HG03095 (cell line): Measurements from ENCODE around the gene FEZF1.
"Not testable (repeated sequence)": the region's sequence is repeated elsewhere in the genome, so short reads cannot be mapped to it uniquely, and the experiment has no call there.

Experiments
- ATAC-seq: cut with Tn5 transposase; IDR thresholded peaks from one replicate; pipeline ENCODE4 v1.9.1; 2021; ENCODE audit warnings: moderate library complexity; ENCODE audit not compliant: unreplicated experiment

FEZF1 gene

GRCh38 chr7:122309421-122309820 lies 4.9 kb upstream of the FEZF1 start:
- no peak for ATAC-seq

- ATAC-seq = no peak
These were observed 2.7 kb upstream of the FEZF1 start for GRCh38 chr7:122307228-122307621.

- ATAC-seq = no peak
These were observed 2.0 kb upstream of the FEZF1 start for GRCh38 chr7:122306320-122307227.

GRCh38 chr7:122305475-122306319 lies 1.1 kb upstream of the FEZF1 start:
- ATAC-seq = no peak

- no peak for ATAC-seq
These were observed 459 bp upstream of the FEZF1 start for GRCh38 chr7:122304996-122305421.

DNA sequence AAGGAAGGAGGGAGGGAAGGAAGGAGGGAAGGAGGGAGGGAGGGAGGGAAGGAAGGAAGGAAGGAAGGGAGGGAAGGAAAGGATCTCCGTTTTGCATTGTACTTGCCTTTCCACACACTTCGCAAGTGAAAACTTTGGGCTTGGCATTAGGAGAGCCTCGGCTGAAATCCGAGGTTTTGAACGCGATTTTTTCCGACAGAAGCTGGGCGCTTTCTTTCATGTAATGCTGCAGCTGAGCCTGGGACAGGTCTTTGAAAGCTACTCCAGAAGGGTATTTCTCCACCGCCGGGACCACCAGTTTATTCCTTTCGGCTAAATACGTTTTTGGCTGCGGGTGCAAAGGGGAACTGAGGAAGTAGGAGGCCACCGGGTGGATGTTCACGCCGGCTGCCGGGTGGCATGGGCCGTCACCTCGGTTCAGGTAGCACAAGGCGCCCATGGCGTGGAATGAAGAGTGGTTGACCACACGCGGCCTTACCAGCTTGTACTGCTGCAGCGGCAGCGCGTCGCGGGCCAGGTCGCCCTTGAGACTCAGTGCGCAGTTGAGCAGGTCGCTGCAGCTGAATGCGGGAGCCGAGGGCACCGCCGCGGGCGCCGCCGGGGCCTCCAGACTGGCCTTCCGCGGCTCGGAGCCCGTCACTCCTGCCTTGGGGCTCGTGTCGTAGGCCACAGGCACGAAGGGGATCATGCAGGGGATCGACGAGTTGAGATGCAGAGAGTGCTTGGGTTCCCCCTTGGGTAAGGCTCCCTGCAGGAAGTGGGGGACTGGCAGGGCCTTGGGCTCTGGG lies 825 bp downstream of the FEZF1 start:
- no peak for ATAC-seq

DNA sequence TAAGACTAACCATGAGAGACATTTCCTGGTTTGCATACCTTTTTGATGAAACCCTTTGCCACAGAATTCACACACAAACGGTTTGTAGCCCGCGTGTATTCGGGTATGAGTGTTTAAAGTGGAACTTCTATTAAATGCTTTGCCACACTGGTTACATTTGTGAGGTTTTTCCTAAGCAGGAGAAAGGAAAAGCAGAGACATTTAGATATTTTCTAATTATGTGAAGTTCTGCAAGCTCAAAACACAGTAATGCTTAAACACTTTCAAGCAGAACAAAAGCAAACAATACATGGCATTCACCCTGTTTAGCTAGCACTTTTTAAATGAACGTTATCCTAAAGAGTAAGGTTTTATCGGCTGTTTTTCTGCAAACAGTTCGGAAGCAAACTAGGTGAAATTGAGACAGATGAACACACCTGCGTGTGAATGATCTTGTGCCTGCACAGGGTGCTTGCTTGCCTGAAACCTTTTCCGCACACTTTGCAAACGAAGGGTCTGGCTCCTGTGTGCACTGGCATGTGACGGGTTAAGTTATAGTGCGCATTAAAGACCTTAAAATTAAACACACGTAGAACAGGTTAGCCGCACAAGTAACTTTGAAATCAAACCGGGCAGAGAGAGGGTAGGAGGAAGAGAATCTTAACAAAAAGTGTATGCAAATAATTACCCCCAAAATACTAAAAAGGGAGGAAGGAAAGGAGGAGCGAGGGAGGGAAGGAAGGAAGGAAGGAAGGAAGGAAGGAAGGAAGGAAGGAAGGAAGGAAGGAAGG lies 1.6 kb downstream of the FEZF1 start:
- no peak for ATAC-seq

- ATAC-seq = no peak
These were observed 2.4 kb downstream of the FEZF1 start for GRCh38 chr7:122301858-122302760.

- no peak for ATAC-seq
These were observed 3.4 kb downstream of the FEZF1 start for GRCh38 chr7:122300956-122301833.

DNA sequence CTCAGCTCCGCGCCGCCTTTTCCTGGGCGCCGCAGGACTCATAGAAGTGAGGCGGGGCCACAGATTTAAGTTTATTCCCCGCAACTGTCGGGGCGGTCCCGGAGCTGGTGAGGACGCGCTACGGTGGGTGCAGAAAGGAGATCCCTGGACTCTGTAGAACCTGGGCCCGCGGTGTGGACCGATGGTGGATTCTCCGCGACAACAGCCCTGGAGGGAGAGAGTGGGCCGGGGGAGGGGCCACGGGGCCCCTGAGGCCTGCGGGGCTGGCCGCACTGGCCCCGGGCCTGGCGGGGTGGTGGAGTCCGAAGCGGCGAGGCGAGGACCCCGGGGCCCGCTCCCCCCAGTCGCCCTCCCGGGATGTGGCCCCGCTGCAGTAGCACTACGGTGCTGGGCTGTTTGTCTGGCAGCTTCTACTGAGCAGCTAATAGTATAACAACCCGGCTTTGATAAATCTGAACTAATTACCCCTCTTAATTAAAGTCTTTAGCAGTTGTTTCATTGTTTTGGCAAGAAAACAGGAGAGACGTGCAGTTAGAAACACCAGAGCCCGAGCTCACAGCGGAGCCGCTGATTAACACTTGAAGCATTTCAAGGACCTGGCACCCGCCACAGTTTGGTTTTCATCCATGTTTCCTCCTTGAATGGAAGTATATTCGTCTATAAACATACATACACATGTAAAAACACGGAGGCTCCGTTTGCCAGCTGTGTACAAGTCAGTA lies 4.2 kb downstream of the FEZF1 start:
- ATAC-seq = no peak

DNA sequence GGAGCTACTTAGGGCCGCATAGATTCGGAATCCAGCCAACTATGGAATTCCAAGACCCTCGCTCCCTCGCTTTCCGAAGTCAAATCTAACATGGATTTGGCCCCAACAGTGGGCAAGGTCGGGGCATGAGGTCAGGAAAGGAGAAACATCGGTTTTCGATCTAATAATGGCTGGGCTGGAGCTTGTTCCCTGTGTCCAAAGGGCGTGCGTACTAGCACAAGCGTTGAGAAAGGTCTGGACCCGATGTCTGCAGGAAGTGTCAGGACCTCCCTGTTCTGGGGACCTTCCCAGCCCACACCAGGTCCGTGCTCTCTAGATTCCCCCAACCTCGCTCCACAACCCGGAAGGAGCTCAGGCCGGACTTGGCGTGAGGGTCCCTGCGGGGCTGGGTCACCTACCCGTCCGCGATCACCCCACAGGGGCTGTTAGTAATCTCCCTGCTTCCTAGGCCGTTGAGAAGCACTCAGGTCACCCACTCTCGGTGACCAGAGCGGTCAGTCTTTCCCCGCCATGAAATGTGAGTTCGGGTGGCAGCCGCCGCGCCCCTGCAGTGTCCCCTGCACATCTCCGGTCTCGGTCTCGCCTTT lies 4.8 kb downstream of the FEZF1 start:
- no peak for ATAC-seq

DNA sequence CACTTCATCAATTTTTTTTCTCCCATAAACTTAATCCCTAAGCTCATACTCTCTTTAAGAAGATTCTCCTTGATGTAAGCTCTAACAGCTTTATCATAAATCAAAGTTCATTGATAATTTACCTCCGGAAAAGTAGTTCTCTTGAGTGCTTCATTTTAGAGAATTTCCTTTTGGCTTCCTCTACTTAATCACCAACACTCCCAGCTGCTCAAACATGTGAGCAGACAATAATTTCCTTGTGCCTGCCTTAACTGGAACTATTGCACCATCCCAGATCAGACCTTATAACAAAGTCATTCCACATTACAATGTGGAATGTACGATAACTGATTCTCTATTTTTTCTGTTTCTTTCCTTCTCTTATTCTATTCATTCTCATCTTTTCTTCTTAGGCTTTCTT lies 5.9 kb downstream of the FEZF1 start:
- ATAC-seq = no peak

- no peak for ATAC-seq
These were observed 6.4 kb downstream of the FEZF1 start for GRCh38 chr7:122298131-122298530.

GRCh38 chr7:122291189-122291588 lies 13.4 kb downstream of the FEZF1 start:
- no peak for ATAC-seq

DNA sequence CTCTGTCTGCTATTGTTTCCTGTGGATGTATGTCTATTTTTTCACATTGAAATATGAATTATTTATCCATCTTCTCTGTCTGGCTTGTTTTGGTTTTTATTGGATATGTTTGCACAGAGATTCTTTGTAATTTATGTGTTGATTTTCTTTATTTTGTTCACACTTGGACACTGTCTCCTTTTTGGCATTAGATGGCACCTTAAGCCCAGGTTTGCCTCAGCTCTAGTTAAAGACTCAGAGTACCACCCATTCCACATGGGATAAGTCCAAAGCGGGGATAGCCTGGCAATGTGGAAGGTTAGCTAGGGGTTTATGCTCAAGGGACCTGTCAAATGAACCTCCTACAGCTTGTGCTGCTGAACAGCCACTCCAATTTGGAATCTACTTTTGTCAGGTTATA lies 14.1 kb downstream of the FEZF1 start:
- no peak for ATAC-seq

DNA sequence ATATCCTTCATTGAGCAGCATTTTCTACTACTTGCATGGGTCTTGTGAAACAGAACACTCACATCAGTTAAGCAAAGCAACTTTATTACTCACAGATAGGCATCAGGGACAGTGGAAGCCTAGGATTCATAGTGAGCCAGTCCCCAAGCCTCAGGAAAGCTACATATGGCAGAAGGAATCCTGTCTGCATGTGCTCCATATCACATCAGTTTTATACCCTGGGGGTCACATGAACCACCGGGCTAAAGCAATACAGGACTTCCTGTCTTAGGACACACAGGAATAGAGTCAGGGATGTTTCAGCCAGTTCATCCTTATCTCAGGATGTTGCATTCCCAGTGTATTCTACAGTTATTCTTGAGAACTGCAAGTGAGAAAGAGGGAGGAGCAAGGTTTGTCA lies 15.1 kb downstream of the FEZF1 start:
- no peak for ATAC-seq

DNA sequence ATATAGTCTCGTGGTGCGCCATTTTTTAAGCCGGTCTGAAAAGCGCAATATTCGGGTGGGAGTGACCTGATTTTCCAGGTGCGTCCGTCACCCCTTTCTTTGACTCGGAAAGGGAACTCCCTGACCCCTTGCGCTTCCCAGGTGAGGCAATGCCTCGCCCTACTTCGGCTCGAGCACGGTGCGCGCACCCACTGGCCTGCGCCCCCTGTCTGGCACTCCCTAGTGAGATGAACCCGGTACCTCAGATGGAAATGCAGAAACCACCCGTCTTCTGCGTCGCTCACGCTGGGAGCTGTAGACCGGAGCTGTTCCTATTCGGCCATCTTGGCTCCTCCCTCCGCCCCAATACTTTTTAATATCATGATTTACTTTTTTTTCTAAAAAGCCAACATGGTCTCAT lies 19.9 kb downstream of the FEZF1 start:
- not testable (repeated sequence) for ATAC-seq
